Measurements from ENCODE around the gene CHCHD6.
A peak's percentile ranks its signal among the peaks of the same experiment; 100 is the strongest.

Gene CHCHD6

DNA sequence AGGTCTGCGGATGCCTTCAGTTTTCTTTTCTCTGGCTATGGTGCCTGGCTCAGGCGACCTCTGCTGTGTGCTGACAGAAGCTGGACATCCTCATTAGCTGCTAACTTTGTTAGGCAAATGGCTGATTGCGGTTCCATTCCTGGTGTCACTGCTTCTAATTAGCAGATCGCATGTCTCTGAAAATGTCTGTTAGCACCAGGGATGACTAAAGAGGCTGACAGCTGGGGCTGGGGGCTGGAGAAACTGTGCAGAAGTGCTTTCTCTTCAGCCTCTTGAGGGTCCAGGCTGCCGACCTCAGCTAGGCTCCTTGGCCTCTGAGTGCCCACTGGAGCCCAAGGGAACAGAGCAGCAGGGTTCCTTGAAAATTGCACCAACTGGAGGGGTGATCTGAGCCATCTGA, 39.3 kb downstream of the CHCHD6 start:
- no peak for DNase-seq (ENCODE audit: low read depth)

- no peak for DNase-seq (ENCODE audit: low read depth)
Observed at GRCh38 chr3:126743781-126744180, 39.7 kb downstream of the CHCHD6 start.

DNA sequence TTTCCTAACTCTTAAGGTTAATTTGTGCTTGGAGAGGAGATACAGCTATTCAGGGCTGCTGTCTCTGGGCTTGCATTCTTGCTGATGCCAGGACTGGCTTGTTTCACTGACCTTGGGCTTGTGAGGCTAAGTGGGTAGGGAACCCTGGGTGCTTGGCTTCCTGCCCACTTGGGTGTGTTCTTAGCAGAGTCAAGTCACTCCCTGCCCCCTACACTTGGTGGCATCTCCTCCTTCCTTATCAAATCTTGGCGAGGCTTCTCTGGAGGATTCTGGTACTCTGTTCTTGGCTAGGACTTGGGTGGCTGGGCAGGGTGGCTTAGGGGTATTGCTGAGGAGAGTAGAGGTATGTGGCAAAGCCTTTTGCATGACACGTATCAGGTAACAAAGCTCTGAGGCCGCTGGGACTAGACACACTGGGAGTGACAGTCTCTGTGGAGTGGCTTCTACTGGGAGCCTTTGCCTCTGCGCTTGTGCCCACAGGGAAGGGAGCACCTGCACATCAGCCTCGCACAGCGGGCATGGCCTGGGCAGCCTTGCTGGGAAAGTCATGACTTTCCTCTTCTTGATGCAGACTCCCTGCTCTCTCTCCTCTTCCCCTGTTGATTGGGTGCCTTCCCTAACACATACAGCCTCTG, 41.8 kb downstream of the CHCHD6 start:
- no peak for DNase-seq (ENCODE audit: low read depth)

DNA sequence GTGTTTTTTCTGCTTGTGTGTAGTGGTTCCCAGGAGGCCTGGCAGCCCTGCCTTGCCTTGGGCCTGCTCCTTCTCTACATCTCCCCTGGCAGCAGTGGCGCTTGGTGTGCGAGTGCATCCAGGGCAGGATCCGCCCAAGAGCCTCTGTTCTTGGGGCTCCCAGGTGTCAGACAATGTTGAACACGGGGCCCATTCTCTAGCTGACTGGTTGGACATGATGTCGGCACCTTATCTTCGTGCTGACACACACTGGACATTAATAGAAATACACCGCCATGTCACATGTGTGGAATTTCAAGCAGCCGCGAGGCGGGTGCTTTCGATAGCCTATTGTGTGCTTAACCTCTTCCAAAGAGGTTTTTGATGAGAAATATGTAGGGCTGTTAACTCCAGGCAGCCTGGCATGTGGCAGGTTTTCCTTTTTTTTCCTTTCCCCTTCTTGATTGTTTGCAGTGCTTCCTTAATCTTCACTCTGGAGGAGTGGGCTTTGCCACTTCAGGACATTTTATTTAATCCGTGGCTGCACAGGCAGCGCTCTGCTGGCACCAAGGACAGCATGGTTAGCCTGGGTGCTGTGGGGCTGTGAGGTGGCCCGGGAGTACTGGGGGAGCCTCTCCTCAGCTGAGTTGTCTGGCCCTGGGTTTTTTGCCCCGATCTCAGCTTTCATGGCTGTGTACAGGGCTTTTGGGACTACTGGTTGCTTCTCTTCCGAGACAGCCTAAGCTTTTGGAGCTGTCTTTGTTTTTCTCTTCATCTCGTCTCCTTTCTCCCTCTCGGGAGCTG, 42.5 kb downstream of the CHCHD6 start:
- no peak for DNase-seq (ENCODE audit: low read depth)

DNA sequence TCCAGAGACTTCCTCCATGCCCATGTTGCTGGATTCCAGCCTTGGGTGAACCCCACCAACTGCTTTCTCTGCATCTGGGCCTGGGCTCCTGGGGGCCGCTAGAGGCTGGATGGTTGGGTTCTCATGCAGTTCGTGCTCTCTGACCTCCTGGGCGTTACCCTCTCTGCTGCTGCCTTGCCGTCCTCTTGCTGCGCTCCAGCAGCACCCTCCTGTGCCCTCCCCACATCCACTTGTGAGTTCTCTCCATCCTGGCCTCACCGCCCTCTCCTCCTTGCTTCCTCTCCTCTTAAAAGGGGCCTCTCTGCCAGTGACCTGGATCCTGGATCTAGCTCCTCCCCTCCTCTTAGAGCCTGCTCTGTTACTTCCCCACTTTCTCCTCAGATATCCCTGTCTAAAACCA, 43.7 kb downstream of the CHCHD6 start:
- no peak for DNase-seq (ENCODE audit: low read depth)

GRCh38 chr3:126748701-126749546, 44.9 kb downstream of the CHCHD6 start:
- no peak for DNase-seq (ENCODE audit: low read depth)

- DNase-seq (ENCODE audit: low read depth) = no peak
Observed at GRCh38 chr3:126749547-126749875, 45.5 kb downstream of the CHCHD6 start.

- no peak for DNase-seq (ENCODE audit: low read depth)
Observed at GRCh38 chr3:126749931-126750755, 46.1 kb downstream of the CHCHD6 start.

GRCh38 chr3:126750756-126751121, 46.7 kb downstream of the CHCHD6 start:
- no peak for DNase-seq (ENCODE audit: low read depth)

DNA sequence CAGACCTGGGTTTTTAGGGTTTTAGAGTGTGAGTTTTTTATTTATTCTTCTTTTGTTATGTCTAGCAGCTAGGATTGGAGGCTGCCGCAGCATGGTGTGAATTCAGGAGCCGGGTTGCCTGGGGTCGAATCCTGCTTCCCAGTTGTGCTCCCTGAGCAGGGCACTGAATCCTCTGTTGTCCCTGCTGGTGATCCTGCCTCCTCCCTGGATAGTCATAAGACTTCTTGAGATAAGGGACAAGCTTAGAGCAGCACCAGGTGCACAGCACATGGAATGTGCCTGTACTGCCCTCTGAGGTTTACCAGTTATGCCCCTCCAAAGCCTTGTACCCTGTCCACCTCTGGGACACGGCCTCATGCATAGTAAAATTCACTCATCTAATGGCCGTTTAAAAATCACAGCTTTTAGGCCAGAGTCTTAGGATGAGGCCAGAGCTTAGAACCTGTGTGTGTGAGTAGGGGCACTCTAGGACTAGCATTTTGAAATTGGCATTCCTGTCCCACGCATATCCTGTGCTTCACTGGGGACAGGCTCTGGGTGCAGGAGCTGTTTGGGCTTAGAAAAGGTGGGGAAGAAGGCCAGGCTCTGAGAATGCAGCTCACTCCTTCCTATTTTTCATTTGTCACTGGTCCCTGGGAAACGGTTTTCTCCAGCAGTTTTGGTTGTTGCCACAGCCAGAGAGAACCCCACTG, 47.7 kb downstream of the CHCHD6 start:
- DNase-seq (ENCODE audit: low read depth) = no peak

GRCh38 chr3:126752303-126753190, 48.5 kb downstream of the CHCHD6 start:
- peak; percentile 12 for DNase-seq (ENCODE audit: low read depth)

DNA sequence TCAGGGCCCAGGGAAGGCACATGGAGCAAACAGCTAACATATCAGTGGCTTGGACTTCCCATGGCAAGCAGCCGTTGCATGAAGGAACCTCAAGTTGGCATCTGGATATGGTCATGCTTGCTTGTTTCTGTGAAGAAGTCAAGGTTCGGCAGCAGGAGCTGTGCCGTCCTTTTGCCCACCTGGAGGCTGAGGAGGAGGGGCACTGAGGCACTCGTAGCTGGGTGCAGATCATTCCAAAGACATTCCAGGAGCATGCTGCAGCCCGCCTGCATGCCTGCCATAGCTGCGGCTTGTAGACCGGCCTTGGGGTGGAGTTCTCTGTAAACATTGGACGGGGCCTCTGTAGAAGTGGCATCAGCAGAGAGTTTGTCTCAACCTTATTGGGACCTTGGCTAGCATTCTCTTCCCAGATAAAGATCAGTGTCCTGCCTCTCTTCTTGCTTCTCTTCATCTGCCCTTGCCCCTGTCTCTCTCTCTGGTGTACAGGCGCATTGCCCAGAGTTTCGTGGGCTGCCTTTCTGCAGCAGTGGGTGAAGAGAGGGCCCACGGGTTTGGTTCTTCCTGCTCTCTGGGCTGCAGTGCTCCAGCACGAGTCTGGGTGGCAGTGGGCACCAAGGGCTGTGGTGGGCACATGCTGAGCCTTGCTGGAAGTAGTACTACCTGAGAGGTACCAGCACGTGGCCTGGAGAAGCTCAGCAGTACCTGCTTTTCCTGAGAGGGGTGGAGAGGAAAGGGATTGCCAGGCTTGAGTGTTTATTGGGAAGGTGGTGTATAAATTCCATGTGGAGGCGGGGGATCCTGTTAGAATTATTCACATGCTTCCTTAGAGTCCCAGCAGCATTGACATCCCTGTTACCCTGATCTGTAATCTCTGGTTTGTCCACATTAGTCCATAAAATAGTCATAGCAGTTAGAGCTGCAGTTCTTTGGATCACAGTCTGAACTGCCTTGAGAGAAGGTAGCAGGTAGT, 49.4 kb downstream of the CHCHD6 start:
- DNase-seq (ENCODE audit: low read depth) = no peak

DNA sequence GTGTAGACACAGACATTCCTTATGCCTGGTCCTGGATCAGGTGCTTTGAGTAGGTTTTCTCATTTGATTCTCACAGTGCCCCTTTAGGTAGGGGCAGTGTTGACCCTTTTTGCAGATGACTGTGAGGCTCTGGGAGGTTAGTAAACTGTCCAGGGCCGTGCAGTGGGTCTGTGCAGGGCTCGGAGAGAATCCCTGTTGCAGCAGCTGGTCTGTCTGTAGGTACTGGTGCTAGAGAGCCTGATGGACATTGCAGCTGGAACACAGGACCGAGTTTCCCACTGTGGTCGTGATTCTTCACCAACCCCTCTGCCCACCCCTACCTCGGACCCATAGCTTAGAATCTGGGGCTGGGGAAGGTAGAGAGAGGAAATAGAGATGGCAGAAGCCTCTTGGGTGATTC, 51.8 kb downstream of the CHCHD6 start:
- no peak for DNase-seq (ENCODE audit: low read depth)

DNA sequence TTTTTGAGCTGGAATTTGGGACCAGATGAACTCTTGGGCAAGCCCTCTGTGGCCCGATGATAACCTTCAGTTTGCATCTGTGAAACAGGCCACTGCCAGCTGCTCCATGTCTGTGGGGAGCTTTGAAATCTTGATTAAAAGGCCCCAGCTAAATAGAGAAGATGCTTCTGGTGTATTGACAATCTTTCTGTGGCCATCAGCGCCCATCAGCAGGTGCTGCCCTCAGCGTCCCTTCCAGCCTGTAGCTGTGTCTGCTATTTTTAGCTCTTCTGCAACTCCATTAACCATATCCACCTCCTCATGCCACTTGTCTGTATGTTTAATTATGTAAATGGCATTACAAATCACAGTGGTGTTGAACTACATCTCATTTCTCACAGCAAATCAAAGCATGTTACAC, 54.0 kb downstream of the CHCHD6 start:
- no peak for DNase-seq (ENCODE audit: low read depth)

- no peak for DNase-seq (ENCODE audit: low read depth)
Observed at GRCh38 chr3:126758882-126759281, 54.8 kb downstream of the CHCHD6 start.

DNA sequence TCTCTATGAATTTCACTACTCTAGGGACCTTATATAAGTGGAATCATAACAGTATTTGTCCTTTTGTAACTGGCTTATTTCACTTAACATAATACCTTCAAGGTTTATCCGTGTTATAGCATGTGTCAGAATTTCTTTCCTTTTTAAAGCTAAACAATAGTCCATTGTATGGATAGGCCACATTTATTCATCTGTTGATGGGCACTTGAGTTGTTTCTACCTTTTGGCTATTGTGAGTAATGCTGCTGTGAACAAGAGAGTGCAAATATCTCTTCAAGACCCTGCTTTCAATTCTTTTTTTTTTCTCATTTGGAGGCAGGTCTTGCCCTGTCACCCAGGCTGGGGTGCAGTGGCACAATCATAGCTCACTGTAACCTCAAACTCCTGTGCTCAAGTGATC, 56.5 kb downstream of the CHCHD6 start:
- DNase-seq (ENCODE audit: low read depth) = no peak

- DNase-seq (ENCODE audit: low read depth) = no peak
Observed at GRCh38 chr3:126763035-126763434, 59.0 kb downstream of the CHCHD6 start.

DNA sequence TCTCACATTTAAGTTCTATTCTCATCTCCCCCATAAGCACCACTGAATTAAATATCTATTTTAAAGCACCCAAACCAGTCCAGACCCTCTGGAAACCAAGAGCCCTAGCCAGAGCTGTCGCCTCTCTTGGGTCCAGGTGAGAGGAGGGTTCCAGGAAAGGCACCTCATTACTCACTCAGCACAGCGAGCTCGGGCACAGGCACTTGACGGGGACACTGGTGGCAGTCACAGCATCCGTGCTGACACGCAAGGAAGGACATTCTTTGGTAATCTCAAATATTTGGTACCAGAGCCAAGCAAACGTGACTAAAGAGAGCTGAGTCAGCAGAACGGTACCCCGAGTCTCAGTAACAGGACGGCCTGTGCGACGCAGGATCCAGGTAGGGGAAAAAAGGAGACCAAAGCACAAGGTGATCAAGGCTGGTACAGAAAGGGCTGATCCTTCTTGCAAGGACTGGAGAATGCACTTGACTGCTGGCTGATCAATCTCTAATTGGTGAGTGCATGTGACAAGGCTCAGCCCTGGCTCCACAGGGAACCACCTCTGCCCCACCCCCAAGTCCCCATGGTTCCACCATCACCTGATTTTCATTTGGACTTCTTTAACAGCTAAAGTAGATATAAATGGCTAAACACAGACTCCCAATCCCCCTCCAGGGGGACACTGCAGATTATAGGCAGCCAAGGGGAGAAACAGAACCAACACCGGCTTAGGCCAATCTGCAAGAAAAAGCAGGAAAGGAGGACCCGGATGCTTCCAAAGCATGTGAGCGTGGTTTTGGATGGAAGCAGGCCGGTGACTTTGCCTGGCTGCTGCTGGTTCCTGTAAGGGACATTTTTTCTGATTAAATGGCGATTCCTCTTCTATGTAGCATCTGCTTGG, 61.4 kb downstream of the CHCHD6 start:
- DNase-seq (ENCODE audit: low read depth) = no peak

Measured in activated T-helper 1 cell treated with Interleukin-2 at 50 U/mL for 16 hours (primary cell).